AG09319 (cell line): ENCODE data around the gene GPX7.

Source experiments
- DNase-seq: peaks from one replicate; pipeline ENCODE4 v3.0.0-alpha.2; 2010; ENCODE audit warnings: low read depth; ENCODE audit errors: extremely low read depth
- TF ChIP-seq, protein P1 (sequence below): IDR thresholded peaks from 2 replicates; pipeline ENCODE4 v1.5.1; 2011; ENCODE audit warnings: low read depth, mild to moderate bottlenecking, inconsistent platforms, low read length, moderate library complexity

GPX7 gene

DNA sequence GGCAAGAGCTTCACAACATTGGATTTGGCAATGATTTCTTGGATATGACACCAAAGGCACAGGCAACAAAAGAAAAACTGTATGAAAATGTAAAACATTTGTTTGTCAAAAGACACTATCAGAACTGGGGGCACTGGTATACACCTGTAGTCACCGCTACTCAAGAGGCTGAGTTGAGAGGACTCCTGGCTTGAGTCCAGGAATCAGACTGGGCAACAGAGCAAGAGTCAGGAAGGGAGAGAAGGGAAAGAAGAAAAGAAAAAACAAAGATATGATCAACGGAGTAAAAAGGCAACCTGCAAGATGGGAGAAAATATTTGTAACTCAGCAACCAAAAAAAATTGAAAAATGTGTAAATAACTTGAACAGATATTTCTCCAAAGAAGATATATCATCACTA, 43.2 kb upstream of the GPX7 start:
- no peak for DNase-seq
- TF ChIP-seq, protein P1, sequence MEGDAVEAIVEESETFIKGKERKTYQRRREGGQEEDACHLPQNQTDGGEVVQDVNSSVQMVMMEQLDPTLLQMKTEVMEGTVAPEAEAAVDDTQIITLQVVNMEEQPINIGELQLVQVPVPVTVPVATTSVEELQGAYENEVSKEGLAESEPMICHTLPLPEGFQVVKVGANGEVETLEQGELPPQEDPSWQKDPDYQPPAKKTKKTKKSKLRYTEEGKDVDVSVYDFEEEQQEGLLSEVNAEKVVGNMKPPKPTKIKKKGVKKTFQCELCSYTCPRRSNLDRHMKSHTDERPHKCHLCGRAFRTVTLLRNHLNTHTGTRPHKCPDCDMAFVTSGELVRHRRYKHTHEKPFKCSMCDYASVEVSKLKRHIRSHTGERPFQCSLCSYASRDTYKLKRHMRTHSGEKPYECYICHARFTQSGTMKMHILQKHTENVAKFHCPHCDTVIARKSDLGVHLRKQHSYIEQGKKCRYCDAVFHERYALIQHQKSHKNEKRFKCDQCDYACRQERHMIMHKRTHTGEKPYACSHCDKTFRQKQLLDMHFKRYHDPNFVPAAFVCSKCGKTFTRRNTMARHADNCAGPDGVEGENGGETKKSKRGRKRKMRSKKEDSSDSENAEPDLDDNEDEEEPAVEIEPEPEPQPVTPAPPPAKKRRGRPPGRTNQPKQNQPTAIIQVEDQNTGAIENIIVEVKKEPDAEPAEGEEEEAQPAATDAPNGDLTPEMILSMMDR, result no peak

DNA sequence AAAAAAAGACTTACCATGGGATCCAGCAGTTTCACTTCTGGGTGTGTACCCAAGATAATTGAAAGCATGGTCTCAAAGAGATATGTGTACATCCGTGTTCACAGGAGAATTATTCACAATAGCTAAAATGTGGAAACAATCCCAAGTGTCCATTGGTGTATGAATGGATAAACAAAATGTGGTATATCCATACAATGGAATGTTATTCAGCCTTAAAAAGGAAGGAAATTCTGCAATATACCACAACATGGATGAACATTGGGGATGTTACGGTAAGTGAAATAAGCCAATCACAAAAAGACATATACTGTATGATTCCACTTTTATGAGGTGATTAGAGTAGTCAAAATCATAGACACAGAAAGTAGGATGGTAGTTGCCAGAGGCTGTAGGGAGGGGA, 42.3 kb upstream of the GPX7 start:
- TF ChIP-seq, protein P1, result no peak
- DNase-seq, result no peak

DNA sequence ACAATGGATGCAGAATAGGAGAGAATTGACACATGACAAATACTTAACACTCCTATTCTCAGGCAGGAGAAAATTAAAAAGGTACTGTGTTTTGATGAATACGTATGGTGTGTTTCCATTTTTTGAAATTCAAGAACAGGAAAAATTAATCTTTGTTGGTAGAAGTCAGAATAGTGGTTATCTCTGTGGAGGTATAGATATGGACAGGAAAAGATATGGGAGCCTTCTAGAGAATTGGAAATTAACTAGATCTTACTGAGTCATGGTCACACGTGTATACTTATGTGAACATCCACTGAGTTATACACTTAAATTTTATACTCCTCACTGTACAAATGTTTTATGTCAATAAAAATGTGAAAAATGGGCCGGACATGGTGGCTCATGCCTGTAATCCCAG, 39.4 kb upstream of the GPX7 start:
- TF ChIP-seq, protein P1, result no peak
- DNase-seq, result no peak

DNA sequence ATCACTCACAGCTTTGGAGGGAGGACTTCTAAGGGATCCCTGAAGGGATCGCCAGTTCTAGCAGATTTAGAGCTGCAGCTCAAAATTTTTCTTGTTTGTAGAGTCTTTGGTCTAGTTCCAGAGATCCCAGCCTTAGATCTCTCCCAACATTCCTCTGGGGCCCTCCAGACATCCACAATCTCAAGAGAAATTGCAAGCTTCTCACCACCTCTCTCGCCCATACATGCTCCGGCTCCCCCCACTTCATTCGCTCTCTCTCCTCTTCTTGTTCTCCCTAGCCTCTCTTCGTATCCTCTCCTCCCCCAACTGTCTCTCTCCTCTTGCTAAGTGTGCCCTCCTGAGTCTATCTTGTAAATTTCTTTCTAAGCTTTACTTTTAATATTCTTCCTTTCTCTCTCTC, 34.2 kb upstream of the GPX7 start:
- TF ChIP-seq, protein P1, result no peak
- no peak for DNase-seq

DNA sequence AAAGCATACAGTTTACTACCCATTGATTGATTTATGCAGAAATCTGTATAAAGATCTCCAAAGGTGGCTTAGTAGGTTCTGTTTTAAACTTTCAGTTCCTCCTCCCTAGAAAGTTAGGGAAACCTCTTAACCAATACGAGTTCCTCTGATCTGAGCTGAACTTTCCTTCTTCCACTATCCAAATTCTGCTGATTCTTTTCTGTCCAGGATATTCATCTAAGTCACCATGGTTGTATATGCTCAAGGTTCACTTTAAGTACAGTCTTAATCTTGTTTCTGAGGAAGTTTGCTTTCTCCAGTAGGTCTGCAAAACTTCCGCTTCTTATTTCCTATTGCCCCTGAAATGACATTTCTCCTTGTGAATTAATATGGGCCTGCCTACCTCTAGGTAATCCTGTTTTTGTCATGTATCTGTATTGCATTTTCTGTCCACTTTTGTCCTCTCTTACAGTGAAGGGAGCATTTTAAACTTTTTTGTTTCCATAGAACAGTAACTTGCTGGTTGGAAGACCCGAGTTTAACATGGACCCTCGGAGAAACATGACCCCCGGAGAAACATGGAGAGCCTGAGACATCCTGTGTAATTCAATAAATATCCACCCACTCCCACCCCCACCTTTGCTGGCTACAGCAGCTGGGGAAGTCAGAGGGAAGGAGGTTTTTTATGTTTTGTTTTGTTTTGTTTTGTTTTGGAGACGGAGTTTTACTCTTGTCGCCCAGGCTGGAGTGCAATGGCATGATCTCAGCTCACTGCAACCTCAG, 32.5 kb upstream of the GPX7 start:
- no peak for DNase-seq
- TF ChIP-seq, protein P1, result no peak

DNA sequence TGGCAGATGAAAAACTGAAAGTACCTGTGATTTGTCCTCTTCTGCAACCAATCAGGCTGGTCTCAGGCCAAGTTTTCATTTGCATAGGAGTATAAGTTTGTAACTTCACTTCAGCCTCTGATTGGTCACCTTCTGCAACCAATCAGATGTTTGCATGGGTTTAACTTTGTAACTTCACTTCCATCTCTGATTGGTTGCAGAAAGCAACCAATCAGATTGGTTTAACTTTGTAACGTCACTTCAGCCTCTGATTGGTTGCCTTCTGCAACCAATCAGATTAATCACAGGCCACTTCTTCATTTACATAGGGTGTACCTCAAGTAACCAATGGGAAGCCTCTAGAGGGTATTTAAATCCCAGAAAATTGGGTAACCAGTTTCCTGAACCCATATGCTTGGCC, 30.4 kb upstream of the GPX7 start:
- TF ChIP-seq, protein P1, result no peak
- no peak for DNase-seq

DNA sequence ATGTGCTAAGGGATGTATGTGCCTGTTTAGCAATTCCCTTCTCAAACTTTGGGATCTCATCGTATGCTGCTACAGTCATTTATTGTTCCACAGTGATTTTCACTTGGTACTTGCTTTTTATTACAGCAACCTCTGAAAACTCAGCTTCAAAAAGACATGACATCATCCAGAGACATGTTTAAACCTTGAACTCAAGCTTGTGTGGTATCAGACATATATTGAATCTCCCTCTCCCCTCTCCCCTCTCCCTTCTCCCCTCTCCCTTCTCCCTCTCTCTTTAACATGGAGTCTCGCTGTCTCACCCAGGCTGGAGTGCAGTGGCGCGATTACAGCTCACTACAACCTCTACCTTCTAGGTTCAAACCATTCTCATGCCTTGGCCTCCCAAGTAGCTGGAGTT, 29.8 kb upstream of the GPX7 start:
- TF ChIP-seq, protein P1, result no peak
- DNase-seq, result no peak
